HS-27A (cell line): ENCODE data around the gene CYTL1.
"Not testable (repeated sequence)": the region's sequence is repeated elsewhere in the genome, so short reads cannot be mapped to it uniquely, and the experiment has no call there.

Source experiments
- DNase-seq: peaks from one replicate; pipeline ENCODE4 v3.0.0-alpha.2; 2012; ENCODE audit warnings: low read depth, missing footprints

Gene CYTL1

GRCh38 chr4:5019274-5019673 lies at the start of gene CYTL1:
Gene CYTL1 (minus strand): TSS chr4:5019458. CDS start chr4:5019445, 13 bp downstream.
- no peak for DNase-seq

DNA sequence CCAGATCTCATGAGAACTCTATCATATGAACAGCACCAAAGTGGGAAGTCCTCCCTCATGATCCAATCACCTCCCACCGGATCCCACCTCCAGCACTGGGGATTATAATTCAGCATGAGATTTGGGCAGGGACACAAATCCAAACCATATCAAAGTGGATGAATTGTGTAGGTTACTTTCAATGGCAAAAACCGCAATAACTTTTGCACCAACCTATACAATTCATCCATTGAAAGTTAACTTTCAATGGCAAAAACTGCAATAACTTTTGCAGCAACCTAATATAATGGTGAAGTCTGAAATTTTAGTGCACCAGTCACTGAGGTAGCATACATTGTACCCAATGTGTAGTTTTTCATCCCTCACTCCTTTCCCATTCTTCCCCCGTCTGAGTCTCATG lies 48.6 kb upstream of the CYTL1 start:
- no peak for DNase-seq

DNA sequence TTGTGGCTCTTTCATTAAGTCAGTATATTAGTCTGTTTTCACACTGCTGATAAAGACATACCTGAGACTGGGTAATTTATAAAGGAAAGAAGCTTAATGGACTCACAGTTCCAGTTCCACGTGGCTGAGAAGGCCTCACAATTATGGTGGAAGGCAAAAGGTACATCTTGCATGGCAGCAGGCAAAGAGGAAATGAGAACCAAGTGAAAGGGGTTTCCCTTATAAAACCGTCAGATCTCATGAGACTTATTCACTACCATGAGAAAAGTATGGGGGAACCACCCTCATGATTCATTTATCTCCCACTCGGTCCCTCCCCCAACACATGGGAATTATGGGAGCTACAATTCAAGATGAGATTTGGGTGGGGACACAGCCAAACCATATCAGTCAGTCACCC lies 47.7 kb upstream of the CYTL1 start:
- DNase-seq, result not testable (repeated sequence)

- DNase-seq, result no peak
These were observed 46.8 kb upstream of the CYTL1 start for GRCh38 chr4:5066101-5066500.

GRCh38 chr4:5055411-5055810 lies 36.2 kb upstream of the CYTL1 start:
- DNase-seq, result no peak

DNA sequence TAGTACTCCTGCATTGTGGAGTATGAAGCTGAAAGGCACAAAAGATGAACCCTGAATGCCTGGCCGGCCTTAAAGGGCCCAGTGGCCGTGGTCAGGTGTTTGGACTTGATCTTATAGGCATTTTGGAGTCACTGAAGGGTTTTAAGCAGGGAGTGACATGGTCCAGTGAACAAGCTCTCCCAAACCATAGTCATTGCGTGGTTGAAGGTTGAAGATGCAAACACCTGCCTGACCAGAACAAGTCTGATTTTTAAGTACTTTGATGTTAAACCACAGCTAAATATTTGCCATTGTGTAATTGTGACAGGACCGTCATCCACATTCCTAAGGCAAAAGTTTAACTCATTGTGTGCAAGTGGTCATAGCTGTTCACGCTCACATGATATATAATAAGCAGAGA lies 35.3 kb upstream of the CYTL1 start:
- no peak for DNase-seq

DNA sequence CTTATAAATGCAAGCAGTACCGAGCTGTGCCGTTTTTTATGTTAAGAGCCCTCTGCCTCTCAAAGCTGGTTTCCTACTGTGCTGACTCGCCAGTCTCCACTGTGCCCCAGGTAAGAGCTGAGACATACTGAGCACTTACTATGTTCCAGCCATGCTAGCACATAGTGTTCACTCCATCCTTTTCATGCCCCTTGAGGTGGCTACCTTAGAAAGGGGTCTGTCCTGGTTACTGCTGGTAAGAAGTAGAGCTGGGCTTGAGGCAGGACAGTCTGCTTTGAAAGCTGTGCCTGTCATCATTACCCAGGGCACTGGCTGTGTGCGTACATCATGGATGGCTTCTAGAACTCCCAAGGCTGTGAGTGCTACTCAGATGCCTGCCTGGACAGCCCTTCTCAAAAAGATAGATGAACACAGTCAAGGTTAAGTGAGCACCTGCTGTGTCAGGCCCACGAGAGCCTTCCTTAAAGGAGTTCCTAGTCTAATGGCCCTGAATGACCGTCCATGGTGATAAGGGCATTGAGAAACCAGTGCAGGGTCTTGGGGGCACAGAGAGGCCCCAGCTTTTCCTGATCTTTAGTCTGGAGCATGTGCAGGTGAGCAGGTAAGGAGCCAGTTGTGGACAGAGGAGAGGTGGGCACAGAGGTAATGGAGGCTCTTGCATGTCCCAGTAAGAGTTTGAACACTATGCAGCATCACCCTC lies 33.6 kb upstream of the CYTL1 start:
- DNase-seq, result no peak

DNA sequence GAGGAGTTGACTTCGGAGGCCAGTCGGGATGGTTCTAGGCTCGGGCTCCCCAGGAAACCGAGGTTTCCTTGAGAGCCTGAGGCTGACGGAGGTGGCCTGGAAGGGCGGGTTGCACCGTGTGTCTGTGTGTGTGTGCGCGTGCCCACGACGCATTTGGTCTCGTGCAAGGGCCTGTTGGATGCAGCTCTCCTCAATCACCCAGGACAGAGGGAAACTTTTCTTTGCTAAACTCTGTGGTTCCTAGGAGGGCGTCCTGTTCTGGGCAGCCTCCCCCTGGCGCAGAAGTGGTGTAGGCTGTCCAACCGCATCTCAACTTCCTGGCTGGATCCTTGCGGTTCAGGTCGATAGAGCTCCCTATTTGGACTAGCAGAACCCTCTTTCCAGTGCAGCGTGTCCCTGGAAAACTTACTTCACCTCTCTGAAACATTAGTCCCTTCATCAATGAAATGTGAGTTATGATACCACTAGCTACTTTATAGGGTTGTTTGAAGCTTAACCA lies 33.0 kb upstream of the CYTL1 start:
- no peak for DNase-seq

DNA sequence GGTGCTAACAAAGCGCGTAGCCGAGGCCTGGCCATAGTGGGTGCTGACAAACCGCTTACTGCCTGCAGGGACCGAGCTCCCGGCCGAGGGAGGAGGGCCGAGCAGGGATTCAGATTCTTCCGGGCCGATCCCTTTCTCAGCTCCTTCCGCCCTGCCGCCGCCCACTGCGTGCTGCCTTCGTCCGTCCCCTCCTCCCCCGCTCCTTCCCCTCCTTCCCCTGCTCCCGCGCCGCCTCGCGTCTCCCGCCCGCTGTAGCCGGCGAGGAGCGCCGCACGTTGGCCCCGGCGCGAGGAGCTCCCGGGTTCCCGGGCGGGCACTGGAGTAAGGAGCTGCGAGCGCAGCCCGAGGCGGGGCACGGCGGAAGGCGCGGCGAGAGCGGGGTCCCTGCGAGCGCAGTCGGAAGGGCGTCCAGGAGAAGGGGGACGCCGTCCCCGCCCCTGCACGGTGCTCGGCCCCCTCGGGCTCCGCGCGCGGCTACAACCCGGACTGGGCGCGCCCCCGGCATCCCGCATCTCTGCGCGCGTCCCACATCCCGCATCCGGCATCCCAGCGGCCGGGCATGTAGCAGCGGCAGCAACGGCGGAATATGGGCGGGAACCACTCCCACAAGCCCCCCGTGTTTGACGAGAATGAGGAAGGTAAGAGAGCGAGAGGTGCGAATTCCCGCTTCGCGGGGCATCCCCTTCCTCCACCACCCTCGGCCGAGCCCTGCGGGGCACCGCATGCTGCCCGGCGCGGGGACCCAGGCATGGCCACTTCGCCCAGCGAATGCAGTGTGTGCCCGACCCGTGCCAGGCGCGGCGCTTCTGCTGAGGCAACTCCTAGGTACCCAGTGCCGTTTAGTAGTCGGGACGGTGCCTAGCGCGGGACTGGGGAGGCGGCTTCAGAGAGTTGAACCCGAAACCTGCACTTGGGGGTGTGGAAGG lies 32.3 kb upstream of the CYTL1 start, which contains the start of gene STK32B:
TSS of gene STK32B (plus strand) at position 203 of the 926 bp plus-strand sequence.
- peak; percentile 33 for DNase-seq

DNA sequence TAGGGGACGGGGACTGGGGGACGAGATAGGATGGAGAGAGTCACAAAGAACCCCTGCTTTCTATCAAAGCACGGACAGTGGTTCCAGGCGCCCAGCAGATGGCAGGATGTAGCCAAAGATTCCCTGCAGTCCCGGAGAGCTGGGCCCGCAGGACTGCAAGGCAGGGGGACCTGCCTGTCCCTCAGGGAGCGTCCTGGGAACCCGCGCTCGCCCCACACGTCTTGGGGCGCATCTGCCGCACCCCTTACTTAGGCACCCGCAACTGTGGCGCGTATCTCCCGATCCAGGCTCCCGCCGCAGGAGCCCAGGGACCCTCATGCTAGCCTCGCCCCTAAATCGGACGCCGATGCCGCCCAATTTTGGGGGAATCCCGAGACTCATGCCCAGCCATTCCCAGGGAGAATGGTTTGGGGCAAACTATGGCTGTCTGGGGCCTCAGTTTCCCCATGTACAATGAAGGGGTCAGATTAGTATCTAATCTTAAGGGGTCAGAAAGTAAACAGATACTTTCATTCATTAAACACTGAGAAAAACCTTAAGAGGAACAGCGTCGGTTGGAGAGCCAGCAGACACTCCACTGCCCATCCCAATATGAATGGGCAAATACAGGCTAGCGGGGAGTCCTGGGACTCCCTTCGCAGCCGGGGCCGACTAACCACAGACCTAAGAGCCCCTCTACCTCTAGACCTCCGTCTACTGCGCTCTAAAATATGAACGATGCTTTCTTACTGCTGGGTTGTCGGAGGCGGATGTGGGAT lies 31.4 kb upstream of the CYTL1 start:
- DNase-seq, result no peak

DNA sequence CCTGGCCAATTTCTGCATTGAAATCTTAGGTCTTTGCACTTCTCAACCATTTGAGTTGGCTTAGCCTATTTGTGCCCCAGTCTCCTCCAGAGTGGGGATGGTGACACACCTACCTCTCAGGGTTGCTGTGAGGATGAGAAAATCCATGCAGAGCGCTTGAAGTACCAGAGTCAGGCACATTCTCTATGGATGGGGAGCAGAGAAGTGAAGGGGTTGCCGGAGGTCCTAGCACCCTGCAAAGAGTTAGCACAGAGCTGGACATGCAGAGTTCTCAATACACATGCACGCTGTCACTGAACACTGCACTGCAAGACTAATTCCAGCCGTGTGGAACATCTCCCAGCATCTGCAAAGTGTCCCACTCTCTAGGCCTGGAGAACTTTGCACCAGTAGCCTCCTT lies 29.5 kb upstream of the CYTL1 start:
- DNase-seq, result no peak

DNA sequence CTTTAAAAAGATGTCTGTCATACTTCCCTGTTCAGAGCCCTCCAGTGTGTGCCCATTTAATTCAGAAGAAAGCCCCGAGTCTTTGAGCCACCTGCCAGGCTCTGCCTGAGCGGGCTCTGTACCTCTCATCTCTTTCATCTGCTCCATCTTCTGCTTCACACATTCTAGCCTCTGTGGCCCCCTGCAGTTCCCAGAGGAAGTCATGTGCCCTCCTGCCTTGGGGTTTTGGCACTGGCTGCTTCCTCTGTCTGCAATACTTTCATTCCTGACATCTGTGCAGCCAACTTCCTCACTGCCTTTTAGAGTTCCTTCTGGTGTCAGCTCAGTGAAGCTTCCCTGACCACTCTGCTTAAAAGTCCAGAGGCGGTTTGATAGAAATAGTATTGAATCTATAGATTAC lies 25.8 kb upstream of the CYTL1 start:
- DNase-seq, result no peak

DNA sequence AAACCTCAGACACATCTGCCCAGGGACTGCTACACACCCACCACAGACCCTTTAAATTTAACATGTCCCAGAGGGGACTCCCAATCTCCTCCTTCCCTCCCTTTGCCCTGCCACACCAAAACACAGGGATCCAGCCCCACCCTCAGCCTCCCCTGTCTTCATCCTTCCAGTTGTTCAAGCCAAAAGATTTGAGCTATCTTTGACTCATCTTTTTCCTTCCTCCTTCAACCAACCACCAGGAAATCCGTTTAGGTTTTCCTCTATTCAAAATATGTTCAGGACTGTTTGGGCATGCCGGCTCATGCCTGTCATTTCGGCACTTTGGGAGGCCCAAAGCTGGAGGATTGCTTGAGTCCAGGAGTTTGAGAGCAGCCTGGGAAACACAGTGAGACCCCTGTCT lies 25.1 kb upstream of the CYTL1 start:
- no peak for DNase-seq

DNA sequence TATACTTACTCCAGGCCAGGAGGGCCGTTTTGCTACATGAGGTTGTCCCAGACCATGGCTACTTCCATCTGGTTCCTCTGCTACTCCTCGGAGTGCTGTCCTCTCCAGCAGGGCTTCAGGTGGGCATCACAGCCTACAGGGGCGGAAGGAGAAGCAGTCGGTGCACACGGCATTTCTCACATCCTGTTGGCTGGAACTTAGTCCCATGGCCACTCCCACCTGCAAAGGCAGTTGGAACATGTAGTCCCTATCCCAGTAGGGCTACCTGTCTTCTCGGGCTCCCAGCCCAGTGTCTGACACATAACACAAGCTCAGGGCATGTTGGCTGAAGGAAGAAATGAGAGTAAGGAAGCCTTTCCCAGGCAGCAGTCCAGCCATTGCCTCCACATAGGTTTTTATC lies 24.3 kb upstream of the CYTL1 start:
- no peak for DNase-seq

- no peak for DNase-seq
These were observed 22.4 kb upstream of the CYTL1 start for GRCh38 chr4:5041699-5042098.

DNA sequence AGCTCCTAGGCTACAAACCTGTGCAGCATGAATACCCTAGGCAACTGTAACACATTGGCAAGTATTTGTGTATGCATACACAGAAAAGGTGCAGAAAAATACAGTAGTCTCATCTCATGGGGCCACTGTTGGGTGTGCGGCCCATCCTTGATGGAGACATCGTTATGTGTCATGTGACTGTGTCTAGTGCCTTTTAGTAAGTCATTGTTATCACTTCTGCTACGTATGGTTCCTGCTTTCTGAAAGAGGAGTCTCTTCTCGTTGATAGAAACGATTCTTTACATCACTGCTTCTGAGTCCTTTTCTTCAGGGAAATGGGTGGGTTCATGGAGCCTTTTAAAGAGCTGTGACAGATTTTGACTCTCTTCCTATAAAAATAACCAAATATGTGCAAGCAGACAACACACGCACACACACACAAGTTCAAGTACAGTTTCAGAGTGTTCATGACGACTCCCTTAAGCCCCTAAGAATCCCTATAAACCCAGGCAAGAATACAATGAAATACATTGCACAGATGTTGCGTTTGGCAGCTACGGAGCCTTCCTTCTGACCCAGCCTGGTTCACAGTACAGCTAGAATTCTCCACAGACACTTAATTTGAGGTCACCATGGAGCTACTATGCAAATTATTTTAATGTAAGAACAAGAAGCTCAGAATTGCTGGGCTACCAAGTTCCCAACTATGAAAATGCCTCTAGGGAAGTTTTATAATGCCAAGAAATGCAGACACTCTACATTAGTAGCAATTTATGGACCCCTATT lies 21.8 kb upstream of the CYTL1 start:
- DNase-seq, result no peak

DNA sequence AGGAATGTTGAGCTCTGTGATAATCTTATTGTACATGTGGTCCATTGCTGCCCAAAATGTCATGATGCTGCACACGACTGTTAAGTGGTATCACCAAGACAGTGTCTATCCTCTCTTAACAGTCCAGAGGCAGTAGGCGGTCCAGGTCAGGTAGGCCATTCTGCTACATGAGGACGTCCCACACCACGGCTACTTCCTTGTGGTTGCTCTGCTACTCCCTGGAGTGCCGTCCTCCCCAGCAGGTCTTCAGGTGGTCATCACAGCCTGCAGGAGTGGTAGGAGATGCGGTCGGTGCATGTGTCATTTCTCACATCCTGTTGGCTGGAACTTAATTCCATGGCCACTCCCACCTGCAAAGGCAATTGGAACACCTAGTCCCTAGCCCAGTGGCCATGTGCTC lies 20.5 kb upstream of the CYTL1 start:
- no peak for DNase-seq

DNA sequence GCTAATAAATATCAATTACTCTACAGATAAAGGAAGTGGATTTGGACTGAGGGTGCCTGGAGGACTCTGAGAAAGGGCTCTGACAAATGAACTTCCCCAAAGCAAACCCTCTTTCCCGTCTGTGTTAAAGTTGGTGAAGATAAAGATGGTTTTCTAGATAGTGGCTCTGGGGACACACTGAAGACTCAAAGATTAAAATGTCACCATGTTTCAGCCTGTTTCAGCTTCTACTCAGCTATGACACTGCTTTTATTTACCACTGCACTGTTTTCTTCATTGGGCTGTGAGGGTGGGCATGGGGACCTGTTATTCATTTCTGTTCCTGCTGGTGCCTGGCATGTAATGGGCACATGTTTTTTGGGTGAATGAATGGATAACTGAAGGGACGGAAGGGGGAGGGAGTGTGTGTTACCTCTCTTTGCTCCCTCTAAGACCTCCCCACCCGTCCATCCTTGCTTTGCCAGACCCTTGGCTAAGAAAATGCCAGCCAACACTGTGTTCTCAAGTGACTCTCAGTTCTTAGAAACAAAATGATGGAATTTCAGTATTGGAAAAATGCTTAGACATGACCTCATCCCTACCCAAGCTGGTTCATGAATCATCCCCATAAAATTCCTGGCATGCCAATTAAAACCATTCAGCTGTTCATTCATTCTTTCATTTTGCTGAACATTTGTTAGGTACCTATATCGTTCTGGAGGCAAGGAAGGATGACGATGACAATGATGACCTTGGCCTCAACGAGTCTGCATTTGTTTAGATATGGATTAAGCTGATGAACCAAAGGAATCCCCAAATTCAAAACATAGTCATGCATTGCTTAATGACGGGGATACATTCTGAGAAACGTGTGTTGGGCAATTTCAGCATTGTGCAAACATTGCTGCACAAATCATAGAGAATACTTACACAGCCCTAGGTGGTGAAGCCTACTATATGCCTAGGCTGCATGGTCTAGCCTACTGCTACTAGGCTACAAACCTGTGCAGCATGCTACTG lies 18.6 kb upstream of the CYTL1 start:
- peak; percentile 87 for DNase-seq

- DNase-seq, result no peak
These were observed 17.0 kb upstream of the CYTL1 start for GRCh38 chr4:5036239-5036638.

DNA sequence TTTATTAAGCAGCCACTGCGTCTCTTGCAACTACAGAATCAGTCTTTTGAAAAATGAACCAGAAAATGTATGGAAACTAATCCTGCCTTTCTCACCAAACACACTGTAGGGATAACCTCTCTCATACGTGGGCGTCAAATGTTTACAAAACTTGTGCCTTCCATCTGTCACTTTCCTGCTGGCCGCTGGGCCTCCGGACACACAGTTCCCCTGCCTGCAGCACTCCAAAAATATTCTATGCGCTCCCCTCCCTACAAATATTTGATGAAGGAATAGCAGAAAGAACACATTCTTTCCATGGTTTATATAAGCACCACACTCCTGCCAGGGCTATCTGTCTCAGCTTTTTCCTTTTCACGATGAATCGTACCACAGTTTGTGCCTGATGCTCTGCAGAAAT lies 14.9 kb upstream of the CYTL1 start:
- DNase-seq, result no peak
